HepG2 (cell line): ENCODE results near the gene GUCY1A1. TPM values are rescaled to one million over a fixed set of nuclear protein-coding genes. Genes with fewer than 3 reads are reported as not detected.

Source experiments
- ATAC-seq: fragments of 200-7000 bp; cut with Tn5 transposase; 3 replicates; pipeline ENCODE4 v1.9.1; 2020; ENCODE audit warnings: mild to moderate bottlenecking, moderate library complexity
- BruUV-seq: library from RNA; stranded (reverse); fragments of 400-500 nt; replicated peaks from 2 replicates; lab custom pipeline; 2021; lab: Mats Ljungman, UMichigan
- CTCF ChIA-PET: fragments of 300-600 bp; formaldehyde crosslinking; extraction: SDS; loops from one replicate; lab custom pipeline; 2021; ENCODE audit warnings: low total read pairs, inconsistent platforms, low intra/inter-chr PET ratio; lab: Yijun Ruan, JAX
- POLR2A ChIA-PET: fragments of 350-600 bp; sonication (Branson Sonifier 250); formaldehyde crosslinking; loops from one replicate; lab custom pipeline; 2020; ENCODE audit warnings: antibody characterized with exemption, inconsistent platforms; lab: Yijun Ruan, JAX
- DNase-seq: peaks from one replicate; pipeline ENCODE4 v3.0.0-alpha.2; 2015; ENCODE audit warnings: low spot score
- FAIRE-seq: peaks from 3 replicates; lab custom pipeline; 2011; peaks lifted over from hg19 to GRCh38; lab: Jason Lieb, UNC
- H2AFZ ChIP-seq: one replicate; pipeline ENCODE4 v1.6.1; 2011; ENCODE audit warnings: low read length, inconsistent platforms
- H3K27ac ChIP-seq: fragments of 300-600 bp; 3 replicates; pipeline ENCODE4 v1.8.0; 2011; ENCODE audit warnings: mixed run types, mild to moderate bottlenecking, mixed read lengths, low read length, inconsistent platforms; ENCODE audit not compliant: insufficient read depth; ENCODE audit errors: extremely low read length
- H3K27me3 ChIP-seq, 2 experiments: fragments of 200-600 bp in 1 of 2; 2 replicates in 1 of 2; 3 replicates in 1 of 2; pipeline versions ENCODE4 v1.6.0 to v1.8.0; 2011; ENCODE audit warnings: low read length in 2 of 2, mild to moderate bottlenecking in 2 of 2, moderate library complexity in 2 of 2, inconsistent platforms in 1 of 2; ENCODE audit not compliant: insufficient read depth in 2 of 2, control insufficient read depth in 1 of 2
- H3K36me3 ChIP-seq, 2 experiments: fragments of 200-600 bp in 1 of 2; replicated peaks in 1 of 2; 2 replicates in 1 of 2; 3 replicates in 1 of 2; pipeline versions ENCODE4 v1.5.1 to v1.8.0; 2011; ENCODE audit warnings: low read length in 2 of 2, inconsistent platforms in 1 of 2; ENCODE audit not compliant: insufficient read depth in 2 of 2, control insufficient read depth in 1 of 2
- H3K4me1 ChIP-seq: 2 replicates; pipeline ENCODE4 v1.5.1; 2012; ENCODE audit warnings: low read length, inconsistent platforms; ENCODE audit not compliant: insufficient read depth
- H3K4me2 ChIP-seq: 2 replicates; pipeline ENCODE4 v1.6.0; 2011; ENCODE audit warnings: low read depth, low read length, inconsistent platforms
- H3K4me3 ChIP-seq, 3 experiments: fragments of 200-600 bp in 1 of 3; sonication (generic), shearing (Covaris generic) in 1 of 3; replicated peaks in 1 of 3; 2 replicates each; pipeline ENCODE4 v1.5.1; 2011 to 2016; ENCODE audit warnings: low read length in 3 of 3, inconsistent platforms in 2 of 3, low read depth in 2 of 3, mild to moderate bottlenecking in 2 of 3, control low read depth in 1 of 3, mixed read lengths in 1 of 3; ENCODE audit not compliant: insufficient read depth in 1 of 3
- H3K79me2 ChIP-seq: one replicate; pipeline ENCODE4 v1.6.1; 2011; ENCODE audit warnings: low read length, inconsistent platforms; ENCODE audit not compliant: insufficient read depth
- H3K9ac ChIP-seq: 2 replicates; pipeline ENCODE4 v1.6.0; 2011; ENCODE audit warnings: mild to moderate bottlenecking, low read depth, low read length, inconsistent platforms; ENCODE audit not compliant: insufficient read depth
- H3K9me3 ChIP-seq: 2 replicates; pipeline ENCODE4 v1.5.1; 2012; ENCODE audit warnings: mild to moderate bottlenecking, low read length
- H4K20me1 ChIP-seq: 2 replicates; pipeline ENCODE4 v1.6.0; 2011; ENCODE audit warnings: inconsistent platforms, mild to moderate bottlenecking, low read length, moderate library complexity; ENCODE audit not compliant: insufficient read depth
- BRD4 ChIP-seq: sonication (generic); formaldehyde crosslinking; IDR thresholded peaks from 2 replicates; pipeline ENCODE4 v1.4.0; 2020; ENCODE audit warnings: missing genetic modification reagents
- CREB3 ChIP-seq: sonication (generic); formaldehyde crosslinking; IDR thresholded peaks from 2 replicates; pipeline ENCODE4 v1.5.0; 2020; ENCODE audit warnings: missing genetic modification reagents
- HNF4A ChIP-seq: sonication (generic); formaldehyde crosslinking; IDR thresholded peaks from 2 replicates; pipeline ENCODE4 v1.4.0; 2020; ENCODE audit warnings: missing genetic modification reagents
- IRF1 ChIP-seq: sonication (generic); formaldehyde crosslinking; IDR thresholded peaks from 2 replicates; pipeline ENCODE4 v1.4.0; 2020; ENCODE audit warnings: low read depth, mild to moderate bottlenecking, missing genetic modification reagents
- POLR2G ChIP-seq: fragments of 200-400 bp; formaldehyde crosslinking; IDR thresholded peaks from 2 replicates; pipeline ENCODE4 v1.6.1; 2018; ENCODE audit warnings: mild to moderate bottlenecking, low read depth, low read length, moderate library complexity
- THAP7 ChIP-seq: sonication (generic); formaldehyde crosslinking; IDR thresholded peaks from 2 replicates; pipeline ENCODE4 v1.8.1; 2023; ENCODE audit warnings: mild to moderate bottlenecking, missing genetic modification reagents
- ZNF407 ChIP-seq: sonication (generic); formaldehyde crosslinking; IDR thresholded peaks from one replicate; pipeline ENCODE4 v1.5.1; 2020; ENCODE audit warnings: mild to moderate bottlenecking, missing genetic modification reagents; ENCODE audit errors: not compliant biosample characterization
- ZNF879 ChIP-seq: sonication (generic); formaldehyde crosslinking; IDR thresholded peaks from 2 replicates; pipeline ENCODE4 v1.8.1; 2023; ENCODE audit warnings: missing genetic modification reagents
- WGBS: methylation state at CpG from one replicate; pipeline ENCODE4 v1.1.6; 2017; ENCODE audit warnings: low lambda C conversion rate; 5-methylcytosine and 5-hydroxymethylcytosine counted together
- in situ Hi-C: cut with HindIII; loops from 2 replicates; pipeline ENCODE4 v1.10.0; 2017; ENCODE audit warnings: low pct_unique_long_range_greater_than_20kb; ENCODE audit not compliant: extremely low pct_ligation_motif_present
- intact Hi-C: fragments of 100-400 bp; cut with micrococcal nuclease; formaldehyde crosslinking; loops from one replicate; pipeline ENCODE4 v1.10.0; 2022; ENCODE audit not compliant: unreplicated experiment
- polyA plus RNA-seq, 8 experiments: library from polyadenylated mRNA; depleted of rRNA in 3 of 8; stranded (reverse) in 7 of 8; unstranded in 1 of 8; fragments of >200 nt; fragmentation: Illumina TruSeq in 4 of 8; extraction: Trizol in 4 of 8; gene quantifications; 2 replicates each; pipeline versions ENCODE4 v1.2.1 to v1.2.3, GENCODE V29; 2011 to 2016; ENCODE audit warnings: low read depth in 4 of 8, missing spikeins in 1 of 8, mixed read lengths in 1 of 8; ENCODE audit not compliant: insufficient read depth in 1 of 8
- total RNA-seq, 5 experiments: library from RNA; depleted of rRNA; stranded (reverse); fragments of >200 nt; fragmentation: Illumina TruSeq; extraction: Trizol; gene quantifications; 2 replicates each; pipeline ENCODE4 v1.2.3, GENCODE V29; 2016; ENCODE audit warnings: low read depth in 1 of 5

Gene GUCY1A1
- total and polyA plus RNA-seq, 2 of the 13 experiments (the other 11 are each of a cell fraction or from before 2014, with no cell fraction given): not detected

GRCh38 chr4:155653052-155653451, 13.6 kb upstream of the GUCY1A1 start (continued):
- no peak for TF ChIP-seq ZNF407 (CRISPR knock-in tag)
- TF ChIP-seq IRF1 (CRISPR knock-in tag): no peak

- no peaks in the 10 kb centered on the region for H4K20me1 ChIP-seq
- no peak for ATAC-seq
- no peaks in the 10 kb centered on the region for H3K9me3 ChIP-seq
- no peak overlapping the region for H2AFZ ChIP-seq
- POLR2A ChIA-PET: no interaction called here
- H3K4me1 ChIP-seq: no peaks in the 10 kb centered on the region
- H3K4me3 ChIP-seq: no peak overlapping the region
- H3K4me2 ChIP-seq: no peak overlapping the region
- H3K79me2 ChIP-seq: no peaks in the 10 kb centered on the region
- no peaks in the 10 kb centered on the region for H3K27me3 ChIP-seq
- H3K27ac ChIP-seq: no peak overlapping the region
- no TSS peak for BruUV-seq
- CTCF ChIA-PET: no interaction called here
- intact Hi-C loops: no loop called here
- in situ Hi-C loops: no loop called here
- H3K9ac ChIP-seq: no peak overlapping the region
- no peak for DNase-seq
- WGBS: 29% methylated on average over 4 of the region's 4 CpGs
- H3K36me3 ChIP-seq: no peaks in the 10 kb centered on the region
- FAIRE-seq: no peak
- TF ChIP-seq HNF4A (CRISPR knock-in tag): no peak
- no peak for TF ChIP-seq CREB3 (CRISPR knock-in tag)
- no peak for TF ChIP-seq ZNF879 (CRISPR knock-in tag)
- no peak for TF ChIP-seq POLR2G
- no peak for TF ChIP-seq BRD4 (CRISPR knock-in tag)
- TF ChIP-seq THAP7 (CRISPR knock-in tag): no peak
Observed at GRCh38 chr4:155656025-155656424, 10.6 kb upstream of the GUCY1A1 start.
